NOMO-1 (cell line): ENCODE data around the gene MSMO1.
"Not testable (repeated sequence)": the region's sequence is repeated elsewhere in the genome, so short reads cannot be mapped to it uniquely, and the experiment has no call there.

Source experiments
- DNase-seq, 2 experiments: peaks; one replicate each; lab custom pipeline; 2025; ENCODE audit not compliant: unreplicated experiment in 2 of 2; lab: John Stamatoyannopoulos, UW

Gene MSMO1

GRCh38 chr4:165327211-165328100 is at the start of gene MSMO1:
TSS of gene MSMO1 (plus strand) at chr4:165327669. CDS start at chr4:165333371, 5,702 bp downstream.
- peak; percentile 98 to 99 for DNase-seq

DNA sequence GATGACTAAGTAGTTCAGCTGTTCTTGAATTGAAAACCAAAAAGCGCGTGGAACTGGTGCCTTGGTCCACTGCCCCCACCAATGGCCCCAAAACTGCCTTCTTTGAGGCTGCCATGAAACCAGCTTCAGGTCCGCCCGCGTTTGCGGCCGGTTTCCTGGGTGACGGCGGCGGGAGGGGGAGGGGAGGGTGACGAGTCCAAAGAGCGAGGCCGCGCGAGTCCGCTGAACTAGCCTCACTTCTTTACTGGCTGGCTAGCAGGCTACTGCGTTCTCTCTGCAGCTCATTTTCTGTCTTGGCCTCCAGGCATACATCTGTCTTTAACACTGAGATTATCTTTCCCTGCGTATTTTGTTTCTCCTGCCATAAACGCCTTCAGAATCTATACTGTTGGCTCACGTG is 47.9 kb upstream of the MSMO1 start:
- DNase-seq: not testable (repeated sequence)

DNA sequence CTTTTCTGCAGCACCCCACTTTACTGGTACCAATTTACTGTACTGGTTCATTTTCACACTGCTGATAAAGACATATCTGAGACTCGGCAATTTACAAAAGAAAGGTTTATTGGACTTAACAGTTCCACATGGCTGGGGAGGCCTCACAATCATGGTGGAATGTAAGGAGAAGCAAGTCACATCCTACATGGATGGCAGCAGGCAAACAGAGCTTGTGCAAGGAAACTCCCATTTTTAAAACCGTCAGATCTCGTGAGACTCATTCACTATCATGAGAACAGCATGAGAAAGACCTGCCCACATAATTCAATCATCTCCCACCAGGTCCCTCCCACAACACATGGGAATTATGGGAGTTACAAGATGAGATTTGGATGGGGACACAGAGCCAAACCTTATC is 42.8 kb upstream of the MSMO1 start:
- DNase-seq: not testable (repeated sequence)

DNA sequence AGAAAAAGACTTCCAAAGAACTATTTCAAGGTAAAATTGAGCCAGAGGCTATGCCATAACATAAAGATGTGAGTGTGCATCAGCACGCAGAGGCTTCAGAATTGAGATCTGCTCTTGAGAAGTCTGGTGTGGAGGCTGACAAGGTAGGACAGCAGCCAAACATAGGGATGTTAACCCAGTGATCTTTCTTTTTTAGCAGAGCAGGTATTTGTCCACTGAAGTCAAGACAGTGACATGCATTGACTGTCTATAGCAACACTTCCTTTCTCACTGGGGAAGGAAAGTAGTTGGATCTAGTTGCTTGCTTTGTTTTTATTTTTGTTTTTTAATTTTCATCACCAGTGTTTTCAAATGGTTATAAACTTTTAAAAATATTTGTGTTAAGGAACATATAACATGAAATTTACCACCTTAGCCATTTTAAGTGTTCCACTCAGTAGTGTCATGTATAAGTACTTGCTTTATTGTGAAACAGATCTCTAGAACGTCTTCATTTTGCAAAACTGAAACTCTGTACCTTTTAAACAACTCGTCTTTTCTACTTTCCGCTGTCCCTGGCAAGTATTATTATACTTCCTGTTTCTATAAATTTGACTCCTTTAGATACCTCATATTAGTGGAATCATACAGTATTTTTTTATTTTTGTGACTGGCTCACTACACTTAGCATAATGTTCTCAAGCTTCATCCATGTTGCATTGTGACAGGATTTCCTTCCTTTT is 40.7 kb upstream of the MSMO1 start:
- peak; percentile 58 to 67 for DNase-seq

DNA sequence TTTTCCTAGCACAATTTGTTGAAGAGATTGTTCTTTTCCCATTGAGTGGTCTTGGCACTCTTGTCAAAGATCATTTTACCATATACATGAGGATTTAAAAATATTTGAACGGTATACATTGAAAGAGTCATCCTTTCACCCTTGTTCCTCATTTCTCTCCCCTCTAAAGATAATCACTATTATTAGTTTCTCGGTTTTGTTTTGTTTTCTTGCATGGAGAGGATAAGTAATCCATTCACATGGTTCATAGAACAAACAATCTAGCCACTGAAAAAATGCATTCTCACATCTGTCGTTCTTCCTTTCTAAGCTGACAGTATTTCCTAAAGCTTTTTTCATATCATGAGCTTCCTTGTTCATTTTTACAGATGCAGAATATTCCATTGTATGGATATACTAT is 39.2 kb upstream of the MSMO1 start:
- DNase-seq: no peak

DNA sequence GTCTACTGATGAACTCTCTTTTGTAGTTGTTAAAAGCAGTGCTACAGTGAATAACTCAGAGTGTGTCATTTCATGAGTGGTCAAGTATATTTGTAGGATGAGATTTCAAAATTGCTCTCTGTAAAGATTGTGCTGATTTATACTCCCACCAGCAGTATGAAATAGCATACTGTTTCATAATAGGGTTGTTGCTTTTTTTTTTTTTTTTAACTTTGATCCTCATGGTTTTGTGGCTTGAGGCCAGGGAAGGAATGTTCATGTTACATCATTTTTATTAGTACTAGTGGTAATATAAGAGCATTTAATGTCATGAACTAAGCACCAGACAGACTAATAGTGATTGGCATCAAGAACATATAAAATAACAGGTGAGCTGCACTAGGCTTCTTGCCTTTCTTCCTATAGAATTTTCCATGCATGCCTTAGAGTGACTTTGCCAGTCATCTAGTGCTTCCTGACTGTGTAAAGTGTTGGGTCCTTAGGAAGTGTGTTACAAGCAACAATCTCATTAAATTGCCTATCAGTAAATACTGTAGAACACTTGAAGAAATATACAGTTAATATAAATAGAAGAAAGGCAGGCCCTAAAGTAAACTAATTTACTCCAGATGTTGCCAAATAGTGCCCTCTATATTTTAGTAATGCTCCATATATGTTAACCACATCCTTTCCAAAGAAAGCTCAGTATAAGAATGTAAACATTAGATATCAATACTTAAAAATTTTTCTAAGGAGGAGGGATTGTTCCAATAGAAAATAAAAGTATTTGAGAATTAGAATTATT is 38.6 kb upstream of the MSMO1 start:
- peak in 1 of 2 experiments; percentile 38 for DNase-seq

- DNase-seq: no peak
These were observed 38.1 kb upstream of the MSMO1 start for GRCh38 chr4:165289423-165289785.

- DNase-seq: no peak
These were observed 34.4 kb upstream of the MSMO1 start for GRCh38 chr4:165293061-165293460.

GRCh38 chr4:165293927-165294649 is 33.4 kb upstream of the MSMO1 start:
- DNase-seq: no peak

DNA sequence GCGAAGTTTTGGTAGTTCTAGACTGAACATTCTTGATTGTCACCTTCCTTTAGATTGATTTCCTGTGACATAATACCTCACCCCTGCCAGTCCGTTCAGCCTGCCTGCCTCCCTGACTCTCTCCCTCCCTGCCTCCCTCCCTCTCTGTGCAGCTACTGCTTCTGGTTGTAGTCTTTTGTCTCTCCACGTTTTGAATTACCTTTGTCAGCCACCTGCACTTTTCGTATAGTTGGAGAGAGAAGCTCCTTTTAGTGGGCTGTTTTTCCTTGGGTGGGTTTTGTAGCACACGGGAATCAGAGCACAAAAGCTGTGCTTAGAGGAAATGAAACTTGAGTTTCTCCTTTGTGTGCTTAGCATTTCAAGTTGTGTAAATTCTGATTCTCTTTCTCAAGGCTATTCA is 32.6 kb upstream of the MSMO1 start:
- peak in 1 of 2 experiments; percentile 50 for DNase-seq

GRCh38 chr4:165297626-165298025 is 29.8 kb upstream of the MSMO1 start:
- no peak for DNase-seq

DNA sequence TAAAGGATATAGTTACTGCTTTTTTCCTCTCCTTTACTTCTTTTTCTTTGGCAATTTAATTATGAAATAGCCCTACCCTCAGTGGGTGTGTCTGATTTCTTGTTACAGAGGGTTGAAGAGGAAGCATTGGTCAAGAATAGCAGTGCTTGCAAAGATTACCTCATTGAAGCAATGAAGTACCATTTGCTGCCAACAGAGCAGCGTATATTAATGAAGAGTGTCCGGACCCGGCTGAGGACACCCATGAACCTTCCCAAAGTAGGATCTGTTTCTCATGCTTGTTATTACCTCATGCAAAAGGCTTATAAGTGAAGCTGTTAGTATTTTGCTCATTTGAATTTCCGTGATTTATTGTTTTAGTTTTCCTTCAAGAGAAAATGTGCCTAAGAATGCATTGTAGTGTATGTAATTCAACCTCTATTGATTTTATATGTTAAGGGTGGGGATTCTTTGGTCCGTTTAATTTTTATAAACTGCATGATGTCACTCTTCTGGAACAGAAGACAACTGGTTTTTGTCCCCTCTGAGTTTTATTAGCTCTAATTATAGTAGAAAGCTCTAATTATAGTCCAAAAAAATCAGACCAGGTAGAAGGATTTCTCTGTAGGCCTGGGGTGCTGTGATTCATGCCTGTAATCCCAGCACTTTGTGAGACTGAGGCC is 27.9 kb upstream of the MSMO1 start:
- peak; percentile 24 to 84 for DNase-seq

GRCh38 chr4:165301833-165302232 is 25.6 kb upstream of the MSMO1 start:
- DNase-seq: no peak

- DNase-seq: no peak
These were observed 24.8 kb upstream of the MSMO1 start for GRCh38 chr4:165302658-165303057.

DNA sequence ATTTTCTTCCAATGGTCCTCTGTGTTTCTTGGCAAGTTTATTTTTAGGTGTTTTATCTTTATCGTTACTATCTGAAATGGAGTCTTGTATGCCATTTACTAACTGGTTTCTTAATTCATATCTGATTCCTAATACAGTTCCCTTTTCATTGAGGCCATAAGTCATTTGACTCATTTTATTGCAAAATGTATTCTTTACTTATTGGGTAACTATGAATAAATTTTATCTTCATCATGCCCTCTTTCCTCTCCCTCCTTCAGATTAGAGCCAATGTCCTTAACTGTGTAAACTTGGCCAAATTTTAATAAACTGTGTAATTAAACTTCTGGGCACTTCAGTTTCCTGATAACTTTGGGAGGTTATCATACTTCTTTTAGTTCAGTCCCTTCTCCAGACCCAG is 19.3 kb upstream of the MSMO1 start:
- DNase-seq: peak; percentile 35 to 50

GRCh38 chr4:165308606-165309005 is 18.9 kb upstream of the MSMO1 start:
- no peak for DNase-seq

DNA sequence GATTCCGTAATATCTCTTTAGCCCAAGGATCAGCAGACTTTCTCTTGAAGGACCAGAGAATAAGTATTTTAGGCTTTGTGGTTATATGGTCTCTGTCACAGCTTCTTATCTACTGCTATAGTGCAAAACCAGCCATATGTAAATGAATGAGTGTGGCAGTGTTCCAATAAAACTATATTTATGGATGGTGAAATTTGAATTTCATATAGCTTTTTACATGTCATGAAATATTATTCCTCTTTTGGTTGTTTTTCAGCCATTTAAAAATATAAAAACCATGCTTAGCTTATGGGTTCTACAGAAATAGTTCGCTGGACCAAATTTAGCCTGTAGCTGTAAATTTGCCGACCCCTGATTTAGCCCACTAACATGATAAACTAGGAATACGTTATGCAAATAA is 18.0 kb upstream of the MSMO1 start:
- no peak for DNase-seq

- no peak for DNase-seq
These were observed 15.0 kb upstream of the MSMO1 start for GRCh38 chr4:165312506-165312905.

DNA sequence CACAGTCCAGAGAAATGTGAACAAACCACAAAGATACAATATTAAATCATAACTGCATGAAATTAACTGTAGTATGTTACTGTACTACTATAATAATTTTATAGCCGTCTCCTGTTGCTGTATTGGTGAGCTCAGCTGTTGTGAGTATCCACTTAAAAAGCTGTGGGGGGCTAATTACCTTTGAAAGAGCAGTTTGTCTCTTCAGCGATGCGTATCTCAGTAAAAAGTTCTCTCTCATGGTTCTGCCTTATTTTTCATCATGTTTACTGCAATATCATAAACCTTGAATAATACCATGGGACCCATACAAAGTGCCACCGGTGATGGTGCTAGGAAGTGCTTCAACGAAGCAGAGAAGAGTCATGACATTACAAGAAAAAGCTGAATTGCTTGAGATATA is 8.4 kb upstream of the MSMO1 start:
- DNase-seq: no peak

- no peak for DNase-seq
These were observed 8.0 kb upstream of the MSMO1 start for GRCh38 chr4:165319509-165319908.
